ENCODE results near the gene AP1M2. TPM values are rescaled to one million over a fixed set of nuclear protein-coding genes. Genes with fewer than 3 reads are reported as not detected.

AP1M2 gene
- total RNA-seq, 1 experiment from 2014 or later = 126 TPM

GRCh38 chr19:10523135-10523636 is 63.9 kb downstream of the AP1M2 start:
- Histone ChIP-seq H3K79me2 (ENCODE audit: low read depth) (no peaks in the 10 kb centered on the region), H3K9me3 (ENCODE audit: insufficient read depth, low read depth) (no peaks in the 10 kb centered on the region), H3K36me3 (ENCODE audit: low read depth) (no peaks in the 10 kb centered on the region), H3K27ac (no peak overlapping the region), H3F3A (ENCODE audit: insufficient read depth, low read depth) (peaks cover 23% of the 10 kb centered on the region), H2AFZ (no peak overlapping the region), H4K20me1 (ENCODE audit: insufficient read depth) (0 out of 2 replicates have a peak, but pooled peaks cover 4% of the 10 kb centered on the region), H3K9me2 (ENCODE audit: insufficient read depth) (no peaks in the 10 kb centered on the region), H3K4me1 (replicated peaks; ENCODE audit: insufficient read depth) (peaks cover 14% of the 10 kb centered on the region), H3K27me3 (ENCODE audit: insufficient read depth, low read depth) (peaks cover 4% of the 10 kb centered on the region; the same call in 1 of the 2 replicates), H3K4me3 (no peak overlapping the region), H3K4me2 (no peak overlapping the region)
- intact Hi-C loops (cut with micrococcal nuclease; ENCODE audit: unreplicated experiment) = no loop called here
- BruUV-seq (replicated peaks) = no TSS peak
- POLR2A ChIA-PET (ENCODE audit: unreplicated experiment) = interaction anchor here (0.6 kb wide), 1 partner anchor 20 kb away, joined by 9 read pairs; the partner anchor contains the start of gene ATG4D
- DNase-seq = no peak
- CTCF ChIA-PET = interaction anchor here (0.7 kb wide), 1 partner anchor 17 kb away, joined by 6 read pairs; no protein-coding TSS in a partner anchor
- TF ChIP-seq EZH2 (IDR thresholded peaks at IDR 0.05; ENCODE audit: low read depth) = no peak
- TF ChIP-seq, protein P1, sequence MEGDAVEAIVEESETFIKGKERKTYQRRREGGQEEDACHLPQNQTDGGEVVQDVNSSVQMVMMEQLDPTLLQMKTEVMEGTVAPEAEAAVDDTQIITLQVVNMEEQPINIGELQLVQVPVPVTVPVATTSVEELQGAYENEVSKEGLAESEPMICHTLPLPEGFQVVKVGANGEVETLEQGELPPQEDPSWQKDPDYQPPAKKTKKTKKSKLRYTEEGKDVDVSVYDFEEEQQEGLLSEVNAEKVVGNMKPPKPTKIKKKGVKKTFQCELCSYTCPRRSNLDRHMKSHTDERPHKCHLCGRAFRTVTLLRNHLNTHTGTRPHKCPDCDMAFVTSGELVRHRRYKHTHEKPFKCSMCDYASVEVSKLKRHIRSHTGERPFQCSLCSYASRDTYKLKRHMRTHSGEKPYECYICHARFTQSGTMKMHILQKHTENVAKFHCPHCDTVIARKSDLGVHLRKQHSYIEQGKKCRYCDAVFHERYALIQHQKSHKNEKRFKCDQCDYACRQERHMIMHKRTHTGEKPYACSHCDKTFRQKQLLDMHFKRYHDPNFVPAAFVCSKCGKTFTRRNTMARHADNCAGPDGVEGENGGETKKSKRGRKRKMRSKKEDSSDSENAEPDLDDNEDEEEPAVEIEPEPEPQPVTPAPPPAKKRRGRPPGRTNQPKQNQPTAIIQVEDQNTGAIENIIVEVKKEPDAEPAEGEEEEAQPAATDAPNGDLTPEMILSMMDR (conservative IDR thresholded peaks at IDR 0.05) = no peak

Small RNAs within 50 kb of the gene (microRNA-seq; reads per million reads assigned to microRNA genes)
- not detected for gene MIR1238 (ENCODE audit: borderline number of aligned reads, borderline replicate concordance)

Other genes with a start within 250 kb of the AP1M2 start
- gene ICAM3, start 247.7 kb downstream of the AP1M2 start, total RNA-seq (2021) = 14.0 and 22.7 TPM in 2 replicates
- 94.7 and 102 TPM in 2 replicates for gene TYK2, start 206.7 kb downstream of the AP1M2 start, total RNA-seq (2021)
- 156 and 191 TPM in 2 replicates for gene CDC37, start 183.8 kb downstream of the AP1M2 start, total RNA-seq (2021)
- 8.9 and 10.4 TPM in 2 replicates for gene PDE4A, start 166.8 kb downstream of the AP1M2 start, total RNA-seq (2021)
- gene KEAP1, start 84.0 kb downstream of the AP1M2 start, total RNA-seq (2021) = 154 and 170 TPM in 2 replicates
- 7.9 and 9.5 TPM in 2 replicates for gene S1PR5, start 69.9 kb downstream of the AP1M2 start, total RNA-seq (2021)
- gene ATG4D, start 43.4 kb downstream of the AP1M2 start, total RNA-seq (2021) = 33.1 and 40.2 TPM in 2 replicates
- gene KRI1, start 21.3 kb downstream of the AP1M2 start, total RNA-seq (2021) = 24.5 and 27.0 TPM in 2 replicates
- gene CDKN2D, start 18.3 kb downstream of the AP1M2 start, total RNA-seq (2021) = 8.3 and 10.1 TPM in 2 replicates
- 205 and 239 TPM in 2 replicates for gene SLC44A2, start 38.2 kb upstream of the AP1M2 start, total RNA-seq (2021)
- gene ILF3, start 67.0 kb upstream of the AP1M2 start, total RNA-seq (2021) = 242 and 326 TPM in 2 replicates
- 31.9 and 41.0 TPM in 2 replicates for gene QTRT1, start 114.1 kb upstream of the AP1M2 start, total RNA-seq (2021)
- 169 and 188 TPM in 2 replicates for gene DNM2, start 130.8 kb upstream of the AP1M2 start, total RNA-seq (2021)
- 21.3 and 31.4 TPM in 2 replicates for gene TMED1, start 248.9 kb upstream of the AP1M2 start, total RNA-seq (2021)

Measured in PC-9 (cell line).